GM12878 (cell line): ENCODE measurements around the gene GAS2L2. TPM values are rescaled to one million over a fixed set of nuclear protein-coding genes. Genes with fewer than 3 reads are reported as not detected.

ENCODE experiments used
- ATAC-seq: fragments of 200-7000 bp; cut with Tn5 transposase; 3 replicates; pipeline ENCODE4 v1.9.1; 2020; ENCODE audit warnings: mild to moderate bottlenecking, moderate library complexity
- BruUV-seq: library from RNA; stranded (reverse); fragments of 400-500 nt; replicated peaks from 2 replicates; lab custom pipeline; 2021; lab: Mats Ljungman, UMichigan
- CTCF ChIA-PET: fragments of 300-600 bp; sonication (Branson Sonifier 250); formaldehyde crosslinking; extraction: SDS; loops from one replicate; lab custom pipeline; 2021; ENCODE audit warnings: inconsistent platforms; lab: Yijun Ruan, JAX
- POLR2A ChIA-PET: fragments of 350-600 bp; formaldehyde crosslinking; extraction: SDS; loops from one replicate; lab custom pipeline; 2021; ENCODE audit warnings: inconsistent platforms; lab: Charles Lee
- RAD21 ChIA-PET: fragments of 300-600 bp; sonication (Branson Sonifier 250); formaldehyde crosslinking; loops from one replicate; lab custom pipeline; 2023; ENCODE audit warnings: antibody characterized with exemption; ENCODE audit not compliant: unreplicated experiment; lab: Charles Lee
- SMC1A ChIA-PET: fragments of 300-600 bp; sonication (Branson Sonifier 250); formaldehyde crosslinking; loops from one replicate; lab custom pipeline; 2023; ENCODE audit not compliant: unreplicated experiment, uncharacterized antibody; lab: Charles Lee
- DNase-seq: peaks from one replicate; pipeline ENCODE4 v3.0.0-alpha.2; 2011; ENCODE audit warnings: low read depth, low spot score
- FAIRE-seq: peaks from 3 replicates; lab custom pipeline; 2011; peaks lifted over from hg19 to GRCh38; lab: Jason Lieb, UNC
- H2AFZ ChIP-seq: 2 replicates; pipeline ENCODE4 v1.6.0; 2011; ENCODE audit warnings: low read depth, low read length, control low read depth; ENCODE audit not compliant: control insufficient read depth
- H3K27ac ChIP-seq: 2 replicates; pipeline ENCODE4 v1.5.1; 2011; ENCODE audit warnings: control low read depth; ENCODE audit not compliant: control insufficient read depth, insufficient read depth
- H3K27me3 ChIP-seq, 2 experiments: replicated peaks in 1 of 2; 2 replicates each; pipeline versions ENCODE4 v1.6.0 to v1.6.1; 2011; ENCODE audit warnings: low read length in 1 of 2; ENCODE audit not compliant: control insufficient read depth in 2 of 2, insufficient read depth in 2 of 2
- H3K36me3 ChIP-seq, 2 experiments: 2 replicates each; pipeline ENCODE4 v1.5.1; 2011; ENCODE audit warnings: low read length in 1 of 2; ENCODE audit not compliant: control insufficient read depth in 2 of 2, insufficient read depth in 2 of 2
- H3K4me1 ChIP-seq: 2 replicates; pipeline ENCODE4 v1.6.1; 2011; ENCODE audit warnings: mild to moderate bottlenecking, low read length, moderate library complexity, mixed read lengths; ENCODE audit not compliant: control insufficient read depth, insufficient read depth
- H3K4me2 ChIP-seq: 2 replicates; pipeline ENCODE4 v1.6.0; 2011; ENCODE audit warnings: control low read depth; ENCODE audit not compliant: control insufficient read depth, insufficient read depth
- H3K4me3 ChIP-seq: fragments of 200-600 bp; sonication (generic); 2 replicates; pipeline ENCODE4 v1.5.1; 2016
- H3K79me2 ChIP-seq: 2 replicates; pipeline ENCODE4 v1.6.0; 2011; ENCODE audit warnings: low read length; ENCODE audit not compliant: control insufficient read depth, insufficient read depth
- H3K9ac ChIP-seq: 2 replicates; pipeline ENCODE4 v1.8.0; 2011; ENCODE audit warnings: low read length, control low read depth, mixed read lengths; ENCODE audit not compliant: control insufficient read depth, insufficient read depth
- H3K9me3 ChIP-seq: replicated peaks from 3 replicates; pipeline ENCODE4 v1.5.1; 2011; ENCODE audit warnings: mild to moderate bottlenecking, low read length; ENCODE audit not compliant: control insufficient read depth, insufficient read depth
- H4K20me1 ChIP-seq: 2 replicates; pipeline ENCODE4 v1.6.0; 2011; ENCODE audit not compliant: control insufficient read depth, insufficient read depth
- CHD1 ChIP-seq: IDR thresholded peaks from 2 replicates; pipeline ENCODE4 v1.6.1; 2012; ENCODE audit warnings: low read depth, low read length, improper control_type of control experiment
- JUND ChIP-seq: IDR thresholded peaks from 2 replicates; pipeline ENCODE4 v1.6.1; 2012; ENCODE audit warnings: low read depth, mild to moderate bottlenecking, low read length, improper control_type of control experiment, moderate library complexity
- RAD21 ChIP-seq: IDR thresholded peaks from 2 replicates; pipeline ENCODE4 v1.6.1; 2011; ENCODE audit warnings: mild to moderate bottlenecking, low read depth, low read length, moderate library complexity; ENCODE audit not compliant: insufficient read depth
- ZSCAN29 ChIP-seq: fragments of 450-650 bp; IDR thresholded peaks from 2 replicates; pipeline ENCODE4 v1.6.1; 2017; ENCODE audit warnings: mild to moderate bottlenecking, moderate library complexity
- WGBS: methylation state at CpG from one replicate; pipeline ENCODE4 v1.1.6; 2016; ENCODE audit warnings: low lambda C conversion rate; ENCODE audit not compliant: insufficient replicate concordance, insufficient coverage; ENCODE audit errors: missing lambda C conversion rate; 5-methylcytosine and 5-hydroxymethylcytosine counted together
- in situ Hi-C: fragments of 300-500 bp; cut with MboI; formaldehyde crosslinking; loops from 9 replicates; pipeline ENCODE4 v1.14.3; 2018; ENCODE audit warnings: mixed read lengths
- intact Hi-C: fragments of 100-400 bp; cut with micrococcal nuclease; formaldehyde crosslinking; loops from one replicate; pipeline ENCODE4 v1.14.2; 2022; ENCODE audit not compliant: unreplicated experiment
- polyA plus RNA-seq, 11 experiments: library from polyadenylated mRNA; depleted of rRNA in 4 of 11; unstranded in 6 of 11; stranded (reverse) in 5 of 11; fragments of >200 nt; fragmentation: Nextera tagmentation in 4 of 11; fragmentation: Illumina TruSeq in 1 of 11; extraction: Ambion mirVana in 4 of 11; extraction: Trizol in 1 of 11; gene quantifications; 1 replicate in 1 of 11; 2 replicates in 10 of 11; pipeline versions ENCODE4 v1.2.1 to v1.2.3, GENCODE V29; 2011 to 2016; ENCODE audit warnings: inconsistent platforms in 2 of 11, missing spikeins in 2 of 11, low read depth in 1 of 11
- total RNA-seq, 4 experiments: library from RNA; depleted of rRNA in 3 of 4; stranded (reverse); fragments of >200 nt in 3 of 4; fragmentation: Illumina TruSeq in 1 of 4; extraction: Trizol in 1 of 4; gene quantifications; 2 replicates each; pipeline versions ENCODE4 v1.2.1 to v1.2.3, GENCODE V29; 2013 to 2021
- TF ChIP-seq, protein P1 (sequence below): fragments of 450-650 bp; conservative IDR thresholded peaks from 2 replicates; pipeline ENCODE4 v1.6.1; 2017; ENCODE audit warnings: mild to moderate bottlenecking, moderate library complexity

GAS2L2 gene
- total and polyA plus RNA-seq, 10 of the 15 experiments (the other 5 are each of a cell fraction or from before 2014, with no cell fraction given): 0.01 TPM; not detected in 9

GRCh38 chr17:35694906-35695305 is 58.1 kb downstream of the GAS2L2 start:
- RAD21 ChIA-PET: no interaction called here
- no peak overlapping the region for H3K4me3 ChIP-seq
- no peaks in the 10 kb centered on the region for H4K20me1 ChIP-seq
- H2AFZ ChIP-seq: no peak overlapping the region
- SMC1A ChIA-PET: no interaction called here
- no peak for DNase-seq
- WGBS: 100% methylated on average over 2 of the region's 2 CpGs
- no peaks in the 10 kb centered on the region for H3K4me1 ChIP-seq
- TF ChIP-seq, protein P1, sequence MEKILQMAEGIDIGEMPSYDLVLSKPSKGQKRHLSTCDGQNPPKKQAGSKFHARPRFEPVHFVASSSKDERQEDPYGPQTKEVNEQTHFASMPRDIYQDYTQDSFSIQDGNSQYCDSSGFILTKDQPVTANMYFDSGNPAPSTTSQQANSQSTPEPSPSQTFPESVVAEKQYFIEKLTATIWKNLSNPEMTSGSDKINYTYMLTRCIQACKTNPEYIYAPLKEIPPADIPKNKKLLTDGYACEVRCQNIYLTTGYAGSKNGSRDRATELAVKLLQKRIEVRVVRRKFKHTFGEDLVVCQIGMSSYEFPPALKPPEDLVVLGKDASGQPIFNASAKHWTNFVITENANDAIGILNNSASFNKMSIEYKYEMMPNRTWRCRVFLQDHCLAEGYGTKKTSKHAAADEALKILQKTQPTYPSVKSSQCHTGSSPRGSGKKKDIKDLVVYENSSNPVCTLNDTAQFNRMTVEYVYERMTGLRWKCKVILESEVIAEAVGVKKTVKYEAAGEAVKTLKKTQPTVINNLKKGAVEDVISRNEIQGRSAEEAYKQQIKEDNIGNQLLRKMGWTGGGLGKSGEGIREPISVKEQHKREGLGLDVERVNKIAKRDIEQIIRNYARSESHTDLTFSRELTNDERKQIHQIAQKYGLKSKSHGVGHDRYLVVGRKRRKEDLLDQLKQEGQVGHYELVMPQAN: no peak
- TF ChIP-seq ZSCAN29 (no peak), JUND (no peak), RAD21 (no peak), CHD1 (no peak)
- H3K9ac ChIP-seq: no peak overlapping the region
- H3K4me2 ChIP-seq: no peak overlapping the region
- intact Hi-C loops: no loop called here
- in situ Hi-C loops: no loop called here
- H3K79me2 ChIP-seq: no peaks in the 10 kb centered on the region
- no peak for ATAC-seq
- no peak for FAIRE-seq
- BruUV-seq: no TSS peak
- peaks cover 4 to 10% of the 10 kb centered on the region in 2 experiments for H3K36me3 ChIP-seq
- CTCF ChIA-PET: interaction anchor here (1.1 kb wide), 1 partner anchor 69 kb away, joined by 3 read pairs; no protein-coding TSS in a partner anchor
- no peak overlapping the region for H3K27ac ChIP-seq
- no peaks in the 10 kb centered on the region for H3K9me3 ChIP-seq
- H3K27me3 ChIP-seq: no peaks in the 10 kb centered on the region
- POLR2A ChIA-PET: no interaction called here

Other genes starting within 250 kb of the GAS2L2 start
Only the 7 nearest of the 15 such genes appear.
- 53.1 and 55.7 TPM in 2 replicates for gene AP2B1, start 165.9 kb downstream of the GAS2L2 start, total RNA-seq (2014; rRNA removed)
- 44.5 and 45.0 TPM in 2 replicates for gene AP2B1, start 165.9 kb downstream of the GAS2L2 start, total RNA-seq (2014; rRNA removed; fragmentation: Illumina TruSeq; extraction: Trizol)
- 112 and 115 TPM in 2 replicates for gene AP2B1, start 165.9 kb downstream of the GAS2L2 start, total RNA-seq (2021)
- 97.9 and 103 TPM in 2 replicates for gene AP2B1, start 165.9 kb downstream of the GAS2L2 start, polyA plus RNA-seq (2011; rRNA removed)
- 83.0 and 98.2 TPM in 2 replicates for gene AP2B1, start 165.9 kb downstream of the GAS2L2 start, polyA plus RNA-seq (2014; fragmentation: Illumina TruSeq; extraction: Trizol)
- gene AP2B1, start 165.9 kb downstream of the GAS2L2 start, polyA plus RNA-seq (2014; fragmentation: Nextera tagmentation; extraction: Ambion mirVana): 10 to 100 TPM; 18.6 to 24.3 TPM
- 46.4 and 53.0 TPM in 2 replicates for gene AP2B1, start 165.9 kb downstream of the GAS2L2 start, polyA plus RNA-seq (2014; rRNA removed)
- 10 to 100 TPM; 54.7 to 57.5 TPM for gene AP2B1, start 165.9 kb downstream of the GAS2L2 start, polyA plus RNA-seq (2016; fragmentation: Nextera tagmentation; extraction: Ambion mirVana)
- gene RASL10B, start 21.6 kb downstream of the GAS2L2 start, total RNA-seq (2014; rRNA removed): not detected in 2 replicates
- gene RASL10B, start 21.6 kb downstream of the GAS2L2 start, total RNA-seq (2014; rRNA removed; fragmentation: Illumina TruSeq; extraction: Trizol): not detected in 2 replicates
- 0.05 TPM in 1 of 2 replicates, not detected in the other for gene RASL10B, start 21.6 kb downstream of the GAS2L2 start, total RNA-seq (2021)
- not detected in 2 replicates for gene RASL10B, start 21.6 kb downstream of the GAS2L2 start, polyA plus RNA-seq (2011; rRNA removed)
- not detected in 2 replicates for gene RASL10B, start 21.6 kb downstream of the GAS2L2 start, polyA plus RNA-seq (2014; fragmentation: Illumina TruSeq; extraction: Trizol)
- gene RASL10B, start 21.6 kb downstream of the GAS2L2 start, polyA plus RNA-seq (2014; fragmentation: Nextera tagmentation; extraction: Ambion mirVana): not detected
- not detected in 2 replicates for gene RASL10B, start 21.6 kb downstream of the GAS2L2 start, polyA plus RNA-seq (2014; rRNA removed)
- gene RASL10B, start 21.6 kb downstream of the GAS2L2 start, polyA plus RNA-seq (2016; fragmentation: Nextera tagmentation; extraction: Ambion mirVana): not detected
- gene C17orf50, start 7.6 kb upstream of the GAS2L2 start, total RNA-seq (2014; rRNA removed): not detected in 2 replicates
- not detected in 2 replicates for gene C17orf50, start 7.6 kb upstream of the GAS2L2 start, total RNA-seq (2014; rRNA removed; fragmentation: Illumina TruSeq; extraction: Trizol)
- gene C17orf50, start 7.6 kb upstream of the GAS2L2 start, total RNA-seq (2021): not detected in 2 replicates
- not detected in 2 replicates for gene C17orf50, start 7.6 kb upstream of the GAS2L2 start, polyA plus RNA-seq (2011; rRNA removed)
- gene C17orf50, start 7.6 kb upstream of the GAS2L2 start, polyA plus RNA-seq (2014; fragmentation: Illumina TruSeq; extraction: Trizol): not detected in 2 replicates
- not detected for gene C17orf50, start 7.6 kb upstream of the GAS2L2 start, polyA plus RNA-seq (2014; fragmentation: Nextera tagmentation; extraction: Ambion mirVana)
- not detected in 2 replicates for gene C17orf50, start 7.6 kb upstream of the GAS2L2 start, polyA plus RNA-seq (2014; rRNA removed)
- under 1 TPM in 1 of 2 experiments, not detected in 1; 0.16 TPM for gene C17orf50, start 7.6 kb upstream of the GAS2L2 start, polyA plus RNA-seq (2016; fragmentation: Nextera tagmentation; extraction: Ambion mirVana)
- not detected in 2 replicates for gene MMP28, start 42.4 kb upstream of the GAS2L2 start, total RNA-seq (2014; rRNA removed)
- gene MMP28, start 42.4 kb upstream of the GAS2L2 start, total RNA-seq (2014; rRNA removed; fragmentation: Illumina TruSeq; extraction: Trizol): not detected in 2 replicates
- gene MMP28, start 42.4 kb upstream of the GAS2L2 start, total RNA-seq (2021): not detected in 2 replicates
- gene MMP28, start 42.4 kb upstream of the GAS2L2 start, polyA plus RNA-seq (2011; rRNA removed): not detected in 2 replicates
- gene MMP28, start 42.4 kb upstream of the GAS2L2 start, polyA plus RNA-seq (2014; fragmentation: Illumina TruSeq; extraction: Trizol): not detected in 2 replicates
- not detected for gene MMP28, start 42.4 kb upstream of the GAS2L2 start, polyA plus RNA-seq (2014; fragmentation: Nextera tagmentation; extraction: Ambion mirVana)
- not detected in 2 replicates for gene MMP28, start 42.4 kb upstream of the GAS2L2 start, polyA plus RNA-seq (2014; rRNA removed)
- gene MMP28, start 42.4 kb upstream of the GAS2L2 start, polyA plus RNA-seq (2016; fragmentation: Nextera tagmentation; extraction: Ambion mirVana): not detected
- 41.9 and 46.2 TPM in 2 replicates for gene TAF15, start 56.2 kb upstream of the GAS2L2 start, total RNA-seq (2014; rRNA removed)
- gene TAF15, start 56.2 kb upstream of the GAS2L2 start, total RNA-seq (2014; rRNA removed; fragmentation: Illumina TruSeq; extraction: Trizol): 38.9 and 49.9 TPM in 2 replicates
- 202 and 205 TPM in 2 replicates for gene TAF15, start 56.2 kb upstream of the GAS2L2 start, total RNA-seq (2021)
- 49.4 and 75.4 TPM in 2 replicates for gene TAF15, start 56.2 kb upstream of the GAS2L2 start, polyA plus RNA-seq (2011; rRNA removed)
- 259 and 331 TPM in 2 replicates for gene TAF15, start 56.2 kb upstream of the GAS2L2 start, polyA plus RNA-seq (2014; fragmentation: Illumina TruSeq; extraction: Trizol)
- gene TAF15, start 56.2 kb upstream of the GAS2L2 start, polyA plus RNA-seq (2014; fragmentation: Nextera tagmentation; extraction: Ambion mirVana): 10 to 100 TPM in 1 of 2 experiments, 1 to 10 TPM in 1; 9.5 to 17.1 TPM
- 131 and 137 TPM in 2 replicates for gene TAF15, start 56.2 kb upstream of the GAS2L2 start, polyA plus RNA-seq (2014; rRNA removed)
- gene TAF15, start 56.2 kb upstream of the GAS2L2 start, polyA plus RNA-seq (2016; fragmentation: Nextera tagmentation; extraction: Ambion mirVana): 10 to 100 TPM; 24.2 to 25.5 TPM
- 0.11 TPM in 1 of 2 replicates, not detected in the other for gene HEATR9, start 115.7 kb upstream of the GAS2L2 start, total RNA-seq (2014; rRNA removed)
- 0.04 TPM in 1 of 2 replicates, not detected in the other for gene HEATR9, start 115.7 kb upstream of the GAS2L2 start, total RNA-seq (2014; rRNA removed; fragmentation: Illumina TruSeq; extraction: Trizol)
- 0.21 and 0.53 TPM in 2 replicates for gene HEATR9, start 115.7 kb upstream of the GAS2L2 start, total RNA-seq (2021)
- gene HEATR9, start 115.7 kb upstream of the GAS2L2 start, polyA plus RNA-seq (2011; rRNA removed): 0.43 and 0.50 TPM in 2 replicates
- 0.08 and 0.12 TPM in 2 replicates for gene HEATR9, start 115.7 kb upstream of the GAS2L2 start, polyA plus RNA-seq (2014; fragmentation: Illumina TruSeq; extraction: Trizol)
- under 1 TPM; 0.11 to 0.14 TPM for gene HEATR9, start 115.7 kb upstream of the GAS2L2 start, polyA plus RNA-seq (2014; fragmentation: Nextera tagmentation; extraction: Ambion mirVana)
- 0.17 and 0.36 TPM in 2 replicates for gene HEATR9, start 115.7 kb upstream of the GAS2L2 start, polyA plus RNA-seq (2014; rRNA removed)
- not detected for gene HEATR9, start 115.7 kb upstream of the GAS2L2 start, polyA plus RNA-seq (2016; fragmentation: Nextera tagmentation; extraction: Ambion mirVana)
- gene CCL5, start 127.1 kb upstream of the GAS2L2 start, total RNA-seq (2014; rRNA removed): 82.0 and 96.3 TPM in 2 replicates
- 75.4 and 79.6 TPM in 2 replicates for gene CCL5, start 127.1 kb upstream of the GAS2L2 start, total RNA-seq (2014; rRNA removed; fragmentation: Illumina TruSeq; extraction: Trizol)
- 60.2 and 71.7 TPM in 2 replicates for gene CCL5, start 127.1 kb upstream of the GAS2L2 start, total RNA-seq (2021)
- 166 and 175 TPM in 2 replicates for gene CCL5, start 127.1 kb upstream of the GAS2L2 start, polyA plus RNA-seq (2011; rRNA removed)
- gene CCL5, start 127.1 kb upstream of the GAS2L2 start, polyA plus RNA-seq (2014; fragmentation: Illumina TruSeq; extraction: Trizol): 95.6 and 112 TPM in 2 replicates
- 100 to 1,000 TPM; 139 to 186 TPM for gene CCL5, start 127.1 kb upstream of the GAS2L2 start, polyA plus RNA-seq (2014; fragmentation: Nextera tagmentation; extraction: Ambion mirVana)
- 84.0 and 99.6 TPM in 2 replicates for gene CCL5, start 127.1 kb upstream of the GAS2L2 start, polyA plus RNA-seq (2014; rRNA removed)
- gene CCL5, start 127.1 kb upstream of the GAS2L2 start, polyA plus RNA-seq (2016; fragmentation: Nextera tagmentation; extraction: Ambion mirVana): 10 to 100 TPM; 45.7 to 56.1 TPM